Measurements from ENCODE around the gene RIN3.
"Not testable (repeated sequence)": the region's sequence is repeated elsewhere in the genome, so short reads cannot be mapped to it uniquely, and the experiment has no call there.

RIN3 gene

GRCh38 chr14:92665661-92666110, 152.1 kb downstream of the RIN3 start:
- no peak for DNase-seq (ENCODE audit: low read depth in 2 of 2)

GRCh38 chr14:92666251-92666650, 152.7 kb downstream of the RIN3 start:
- DNase-seq (ENCODE audit: low read depth in 2 of 2): no peak

- no peak for DNase-seq (ENCODE audit: low read depth in 2 of 2)
Measured at GRCh38 chr14:92668276-92668973, 154.8 kb downstream of the RIN3 start.

GRCh38 chr14:92670160-92670559, 156.6 kb downstream of the RIN3 start:
- DNase-seq (ENCODE audit: low read depth in 2 of 2): no peak

DNA sequence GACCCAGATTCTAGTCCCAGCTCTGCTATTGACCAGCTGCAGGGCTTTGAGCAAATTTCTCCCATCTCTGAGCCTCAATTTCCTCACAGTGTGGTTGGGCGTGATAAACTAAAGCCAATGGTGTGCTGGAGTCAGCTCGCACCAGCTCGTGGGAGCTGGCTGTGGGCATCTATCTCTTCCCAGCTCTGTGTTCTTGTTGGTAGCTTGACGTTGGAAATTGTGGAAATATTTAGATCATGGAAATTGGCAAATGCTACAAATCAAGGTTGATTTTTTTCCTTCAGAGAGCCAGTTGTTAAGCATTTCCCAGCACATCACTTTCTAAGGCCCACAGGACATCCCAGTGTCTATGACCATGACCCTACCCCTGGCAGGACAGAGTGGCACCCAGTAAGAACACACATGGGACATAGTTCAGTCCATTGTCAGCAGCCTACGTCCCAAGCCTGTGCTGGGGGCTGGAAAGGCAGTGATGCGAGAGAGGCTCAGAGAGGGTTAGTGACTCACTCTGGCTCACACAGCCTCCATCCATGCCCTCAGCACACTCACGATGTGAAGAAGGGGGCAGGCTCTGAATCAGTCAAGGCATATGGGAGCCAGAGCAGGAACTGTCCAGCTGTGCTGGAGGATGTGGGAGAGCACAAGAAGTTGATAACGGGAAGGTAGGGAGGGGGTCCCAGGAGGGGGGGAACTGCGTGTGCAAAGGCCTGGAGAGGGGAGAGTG, 157.2 kb downstream of the RIN3 start:
- DNase-seq (ENCODE audit: low read depth in 2 of 2): no peak

DNA sequence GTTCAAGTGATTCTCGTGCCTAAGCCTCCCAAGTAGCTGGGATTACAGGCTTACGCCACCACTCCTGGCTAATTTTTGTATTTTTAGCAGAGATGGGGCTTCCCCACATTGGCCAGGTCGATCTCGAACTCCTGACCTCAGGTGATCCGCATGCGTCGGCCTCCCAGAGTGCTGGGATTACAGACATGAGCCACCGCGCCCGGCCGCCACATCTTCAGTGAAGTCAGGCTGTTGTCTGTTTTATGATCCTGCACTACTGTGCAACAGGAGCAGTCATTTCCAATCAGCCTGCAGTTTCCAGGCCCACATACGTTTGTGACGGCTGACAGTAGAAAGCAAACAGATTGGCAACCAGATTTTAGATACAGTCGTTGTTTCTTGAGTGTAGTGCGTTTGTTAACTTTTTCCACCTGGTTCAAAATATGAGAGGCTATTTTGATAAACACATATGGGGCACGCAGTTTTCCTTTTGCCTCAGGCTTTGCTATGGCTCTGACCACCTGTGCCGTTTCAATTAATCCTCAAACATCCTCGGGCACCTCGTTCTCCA, 160.1 kb downstream of the RIN3 start:
- no peak for DNase-seq (ENCODE audit: low read depth in 2 of 2)

GRCh38 chr14:92675421-92675820, 161.8 kb downstream of the RIN3 start:
- no peak for DNase-seq (ENCODE audit: low read depth in 2 of 2)

DNA sequence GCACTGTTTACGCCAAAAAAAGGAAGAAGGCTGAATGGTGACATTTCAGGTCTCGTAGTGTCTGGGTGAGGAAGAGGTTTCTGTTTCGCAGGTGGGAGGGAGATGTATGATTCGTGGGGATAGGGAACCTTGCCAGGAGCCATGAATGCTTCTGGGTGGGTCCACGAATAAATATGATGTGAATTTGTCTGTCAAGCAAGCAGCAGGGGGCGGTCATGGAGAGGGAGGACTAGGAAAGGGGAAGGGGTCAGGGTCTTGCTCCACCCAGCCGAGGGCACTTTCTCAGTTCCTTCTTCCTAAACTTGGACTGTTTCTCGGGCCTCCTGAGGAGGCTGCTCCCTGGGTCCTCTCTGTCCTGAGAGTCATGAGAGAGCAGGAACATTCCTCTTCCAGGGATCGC, 162.4 kb downstream of the RIN3 start:
- no peak for DNase-seq (ENCODE audit: low read depth in 2 of 2)

- DNase-seq (ENCODE audit: low read depth in 2 of 2): no peak
Measured at GRCh38 chr14:92676403-92677086, 163.0 kb downstream of the RIN3 start.

GRCh38 chr14:92677087-92677668, 163.6 kb downstream of the RIN3 start:
- peak; percentile 81 to 82 for DNase-seq (ENCODE audit: low read depth in 2 of 2)

GRCh38 chr14:92677955-92678354, 164.4 kb downstream of the RIN3 start:
- DNase-seq (ENCODE audit: low read depth in 2 of 2): no peak

GRCh38 chr14:92678766-92679165, 165.2 kb downstream of the RIN3 start:
- no peak for DNase-seq (ENCODE audit: low read depth in 2 of 2)

- no peak for DNase-seq (ENCODE audit: low read depth in 2 of 2)
Measured at GRCh38 chr14:92679246-92679645, 165.7 kb downstream of the RIN3 start.

- not testable (repeated sequence) for DNase-seq (ENCODE audit: low read depth in 2 of 2)
Measured at GRCh38 chr14:92680330-92680729, 166.7 kb downstream of the RIN3 start.

DNA sequence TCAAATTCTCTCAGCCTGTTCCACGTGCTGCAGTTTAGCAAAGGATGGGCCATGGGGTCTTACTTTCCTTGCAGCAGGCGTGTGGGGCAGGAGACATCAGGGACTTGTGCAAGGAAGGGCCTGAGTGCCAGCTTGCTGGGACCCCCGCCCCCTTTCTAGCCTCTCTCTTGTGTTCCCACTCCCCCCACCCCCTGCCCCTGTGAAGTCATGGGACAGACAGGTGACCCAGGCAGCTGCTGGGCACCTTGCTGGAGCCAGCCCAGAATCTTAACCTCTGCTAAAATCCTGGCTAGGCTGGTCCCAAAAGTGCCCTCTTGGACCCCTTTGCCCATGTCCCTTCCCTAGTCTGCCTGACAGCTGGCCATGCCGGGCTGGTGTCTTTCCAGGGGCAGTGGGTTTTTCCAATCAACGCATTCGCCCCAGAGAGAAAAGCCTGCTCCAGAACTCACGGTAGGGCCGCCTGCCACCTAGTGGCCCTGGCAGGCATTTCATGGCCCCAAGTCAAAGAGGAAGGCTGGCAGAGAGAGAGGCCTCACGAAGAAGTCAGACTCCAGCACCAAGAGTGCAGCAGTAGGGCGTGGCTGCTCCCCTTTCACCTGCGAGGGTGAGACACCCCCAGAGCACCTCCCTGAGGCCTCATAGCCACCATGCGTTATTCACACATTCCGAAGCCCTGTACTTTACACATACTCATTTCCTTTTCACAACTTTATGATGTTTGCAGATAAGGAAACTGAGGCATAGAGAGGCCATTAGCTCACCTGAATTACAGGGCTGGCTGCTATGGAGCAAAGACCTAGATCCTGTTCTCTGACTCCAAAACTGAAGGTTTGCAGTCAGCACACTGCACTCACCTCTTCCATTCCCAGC, 167.4 kb downstream of the RIN3 start:
- DNase-seq (ENCODE audit: low read depth in 2 of 2): peak; percentile 54 to 63

- DNase-seq (ENCODE audit: low read depth in 2 of 2): no peak
Measured at GRCh38 chr14:92683041-92683440, 169.5 kb downstream of the RIN3 start.

- no peak for DNase-seq (ENCODE audit: low read depth in 2 of 2)
Measured at GRCh38 chr14:92684801-92685560, 171.4 kb downstream of the RIN3 start.

DNA sequence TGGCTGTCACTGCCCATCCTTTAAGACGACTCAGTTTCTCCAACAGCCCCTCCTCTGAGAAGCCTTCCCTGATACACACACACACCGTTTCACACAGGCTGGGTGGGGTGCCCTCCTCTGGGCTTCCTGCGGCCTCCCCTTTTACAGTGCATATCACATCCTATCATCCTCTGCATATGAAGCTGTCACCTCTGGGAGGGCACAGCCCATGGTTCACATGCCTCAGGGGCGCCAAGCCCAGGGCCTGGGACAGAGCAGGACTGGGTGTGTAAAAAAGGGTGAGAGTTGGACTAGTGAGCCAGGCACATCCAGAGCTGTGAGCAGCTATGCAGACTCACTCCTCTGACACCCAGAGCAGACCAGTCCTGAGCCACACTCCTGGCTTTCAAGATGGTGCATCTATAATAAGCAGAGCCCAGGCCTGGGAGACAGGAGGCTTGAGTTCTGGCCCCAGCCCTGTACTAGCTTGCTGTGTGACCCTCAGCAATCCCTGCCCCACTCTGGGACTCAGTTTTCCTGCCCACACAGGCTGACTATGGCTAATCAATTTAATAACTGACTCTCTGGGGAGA, 172.3 kb downstream of the RIN3 start:
- DNase-seq (ENCODE audit: low read depth in 2 of 2): no peak

- DNase-seq (ENCODE audit: low read depth in 2 of 2): no peak
Measured at GRCh38 chr14:92686411-92686899, 172.9 kb downstream of the RIN3 start.

Data from stimulated activated CD8-positive, alpha-beta memory T cell treated with anti-CD3 and anti-CD28 coated beads, Interleukin-15, amount 100 ng/mL, for 48 hours (primary cell).